SJSA1 (cell line): Measurements from ENCODE around the gene NRXN2. TPM values are rescaled to one million over a fixed set of nuclear protein-coding genes. Genes with fewer than 3 reads are reported as not detected.

ENCODE experiments used
- DNase-seq, 2 experiments: peaks; one replicate each; pipeline ENCODE4 v3.0.0-alpha.2; 2015 to 2020; ENCODE audit warnings: low spot score in 2 of 2, low read depth in 1 of 2
- H3K27ac ChIP-seq: fragments of 250-450 bp; sonication (Bioruptor Pico); 2 replicates; pipeline ENCODE4 v1.5.1; 2020; ENCODE audit warnings: mild to moderate bottlenecking, moderate library complexity
- H3K27me3 ChIP-seq: fragments of 250-450 bp; sonication (Bioruptor Pico); replicated peaks from 2 replicates; pipeline ENCODE4 v1.5.1; 2020; ENCODE audit warnings: mild to moderate bottlenecking, moderate library complexity
- H3K36me3 ChIP-seq: fragments of 250-450 bp; sonication (Bioruptor Pico); 2 replicates; pipeline ENCODE4 v1.5.1; 2020; ENCODE audit warnings: mild to moderate bottlenecking
- H3K4me1 ChIP-seq: fragments of 250-450 bp; sonication (Bioruptor Pico); replicated peaks from 2 replicates; pipeline ENCODE4 v1.6.1; 2021; ENCODE audit warnings: mild to moderate bottlenecking
- H3K4me3 ChIP-seq: fragments of 250-450 bp; sonication (Bioruptor Pico); 2 replicates; pipeline ENCODE4 v1.5.1; 2020; ENCODE audit warnings: mild to moderate bottlenecking
- H3K9me3 ChIP-seq: fragments of 250-450 bp; sonication (Bioruptor Pico); replicated peaks from 2 replicates; pipeline ENCODE4 v1.5.1; 2020; ENCODE audit warnings: mild to moderate bottlenecking
- total RNA-seq: library from RNA; depleted of rRNA; stranded (reverse); fragments of >200 nt; shearing (Covaris generic); gene quantifications from 2 replicates; pipeline ENCODE4 v1.2.3, GENCODE V29; 2014

NRXN2 gene
- total RNA-seq, 1 experiment from 2014 or later = not detected

DNA sequence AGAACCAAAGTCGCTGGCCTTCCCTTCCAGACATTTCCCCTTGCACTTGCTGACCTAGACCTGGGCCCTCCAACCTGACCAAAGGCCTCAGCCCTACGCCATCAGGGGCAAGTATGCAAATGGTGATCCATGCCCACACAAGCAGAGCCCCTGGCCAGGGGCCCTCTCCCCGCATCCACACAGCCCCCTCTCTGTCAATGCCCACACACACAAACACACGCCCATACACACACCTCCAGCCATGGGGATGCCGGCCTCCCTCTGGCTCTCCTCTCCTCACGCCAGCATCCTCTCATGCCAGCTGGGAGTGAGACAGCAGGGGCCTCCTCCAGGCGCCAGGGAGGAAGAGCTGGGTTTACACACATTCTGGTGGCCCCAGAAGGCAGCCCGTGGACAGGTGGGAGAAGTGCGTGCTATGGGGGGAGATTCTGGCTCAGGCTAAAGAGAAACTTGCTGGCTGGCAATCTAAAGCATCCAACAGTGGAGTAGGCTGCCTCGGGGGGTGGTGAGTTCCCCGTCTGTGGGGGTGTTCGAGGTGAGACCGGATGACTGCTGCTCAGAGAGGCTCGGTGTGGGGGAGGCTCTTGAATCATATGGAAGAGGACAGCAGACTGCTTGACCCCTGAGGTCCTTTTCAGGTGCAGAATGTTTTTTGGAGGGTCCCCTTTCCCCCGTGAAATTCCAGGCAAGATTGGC lies 4.8 kb downstream of the NRXN2 start:
- H3K4me3 ChIP-seq = no peak overlapping the region
- peaks cover 2% of the 10 kb centered on the region; the same call in 1 of the 2 replicates for H3K9me3 ChIP-seq
- no peak overlapping the region for H3K27ac ChIP-seq
- peaks cover 8% of the 10 kb centered on the region for H3K4me1 ChIP-seq
- H3K27me3 ChIP-seq = peaks cover 93% of the 10 kb centered on the region
- H3K36me3 ChIP-seq = peaks cover under 1% of the 10 kb centered on the region; the same call in 1 of the 2 replicates
- no peak for DNase-seq

DNA sequence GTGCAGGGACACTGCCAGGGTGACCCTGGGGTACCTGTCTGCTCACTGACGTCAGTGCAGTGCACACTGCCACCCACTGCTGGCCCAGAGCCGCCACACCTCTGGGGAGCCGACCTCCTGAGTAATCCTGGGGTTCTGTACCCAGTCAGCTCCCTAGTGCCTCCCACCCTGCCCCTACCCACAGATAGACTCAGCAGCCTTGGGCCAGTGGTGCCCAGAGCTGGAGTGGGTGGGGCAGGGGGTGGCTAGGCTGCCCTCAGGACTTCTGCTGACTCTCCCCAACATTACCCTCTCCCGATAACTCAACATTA lies 5.8 kb downstream of the NRXN2 start:
- H3K4me1 ChIP-seq = peaks cover 15% of the 10 kb centered on the region
- H3K9me3 ChIP-seq = peaks cover 7% of the 10 kb centered on the region; the same call in 1 of the 2 replicates
- peaks cover 98% of the 10 kb centered on the region for H3K27me3 ChIP-seq
- no peak overlapping the region for H3K4me3 ChIP-seq
- H3K36me3 ChIP-seq = peaks cover 4% of the 10 kb centered on the region; the same call in 1 of the 2 replicates
- no peak for DNase-seq
- H3K27ac ChIP-seq = no peak overlapping the region

DNA sequence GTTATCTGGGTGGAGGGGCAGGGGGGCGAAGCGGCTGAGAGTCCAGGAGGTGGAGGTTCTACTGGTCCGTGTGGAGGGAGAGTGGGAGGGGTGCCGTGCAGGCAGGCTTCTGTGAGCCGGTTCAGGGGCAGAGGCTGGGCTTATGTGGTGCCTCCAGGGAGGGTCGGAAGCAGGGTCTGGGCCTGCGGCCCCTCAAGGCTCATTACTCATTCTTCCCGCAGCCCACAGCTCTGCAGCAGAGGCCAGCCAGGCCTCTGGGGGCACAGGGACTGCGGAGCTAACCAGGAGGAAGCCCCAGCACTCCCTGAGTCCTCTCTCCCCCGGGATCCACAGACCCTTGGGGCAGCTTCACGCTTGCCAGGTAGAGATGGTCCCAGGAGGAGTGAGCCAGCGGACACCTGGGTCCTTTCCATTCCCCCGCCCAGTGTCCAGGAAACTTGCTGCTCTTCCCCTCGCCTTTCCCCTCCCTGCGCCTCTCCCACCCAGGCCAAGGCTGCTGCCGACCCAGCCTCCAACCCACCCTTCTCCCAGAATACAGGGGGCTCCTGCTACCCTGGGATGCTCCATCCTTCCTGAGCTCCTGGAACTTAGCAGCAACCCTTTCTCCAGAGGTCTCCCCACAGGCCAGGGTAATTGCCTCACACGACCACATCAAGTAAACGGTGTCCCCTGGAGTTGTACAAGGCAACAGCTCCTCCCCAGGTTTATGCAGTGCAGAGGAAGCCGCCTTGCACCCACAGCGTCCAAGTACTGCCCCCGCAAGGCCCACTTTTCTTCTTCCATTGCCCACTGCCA lies 6.3 kb downstream of the NRXN2 start:
- Histone ChIP-seq H3K4me1 (peaks cover 15% of the 10 kb centered on the region), H3K36me3 (peaks cover 4% of the 10 kb centered on the region; the same call in 1 of the 2 replicates), H3K27ac (no peak overlapping the region), H3K9me3 (peaks cover 7% of the 10 kb centered on the region; the same call in 1 of the 2 replicates), H3K27me3 (peaks cover 100% of the 10 kb centered on the region), H3K4me3 (no peak overlapping the region)
- DNase-seq = peak in 1 of 2 experiments; percentile 55

DNA sequence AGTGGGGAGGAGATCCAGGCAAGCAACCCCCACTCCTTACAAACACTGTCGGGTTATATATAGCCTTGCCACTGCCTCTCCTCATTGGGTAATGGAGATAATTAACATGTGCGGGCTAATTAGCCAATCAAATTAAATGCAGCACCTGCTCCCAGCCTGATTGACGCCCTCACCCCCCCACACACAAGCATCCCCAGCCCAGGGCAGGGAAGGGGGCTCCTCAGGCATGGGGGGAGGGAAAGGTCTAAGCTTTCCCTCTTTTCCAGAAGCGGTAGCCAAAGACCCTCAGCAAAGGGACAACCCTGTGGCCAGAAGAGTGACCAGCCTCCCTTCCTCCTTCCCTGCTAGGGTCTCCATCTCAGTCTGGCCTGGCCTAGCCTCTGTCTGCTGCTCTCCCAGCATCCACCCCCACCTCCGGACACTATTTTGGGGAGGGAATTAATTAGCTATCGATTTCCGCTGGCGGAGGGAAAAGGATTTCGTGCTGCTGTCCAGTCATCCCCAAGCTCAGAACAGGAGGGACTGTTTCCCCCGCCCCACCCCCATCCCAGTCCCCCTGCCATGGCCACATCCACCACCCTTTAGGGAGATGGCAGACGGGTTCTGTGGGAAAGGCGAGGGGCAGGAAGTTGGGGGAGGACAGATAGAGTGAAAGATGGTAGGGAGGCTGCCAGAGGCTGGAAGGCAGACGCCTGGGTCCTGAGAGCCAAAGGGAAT lies 7.1 kb downstream of the NRXN2 start:
- Histone ChIP-seq H3K27ac (no peak overlapping the region), H3K4me1 (peaks cover 15% of the 10 kb centered on the region), H3K27me3 (peaks cover 100% of the 10 kb centered on the region), H3K4me3 (no peak overlapping the region), H3K36me3 (peaks cover 4% of the 10 kb centered on the region; the same call in 1 of the 2 replicates), H3K9me3 (peaks cover 7% of the 10 kb centered on the region; the same call in 1 of the 2 replicates)
- DNase-seq = no peak

DNA sequence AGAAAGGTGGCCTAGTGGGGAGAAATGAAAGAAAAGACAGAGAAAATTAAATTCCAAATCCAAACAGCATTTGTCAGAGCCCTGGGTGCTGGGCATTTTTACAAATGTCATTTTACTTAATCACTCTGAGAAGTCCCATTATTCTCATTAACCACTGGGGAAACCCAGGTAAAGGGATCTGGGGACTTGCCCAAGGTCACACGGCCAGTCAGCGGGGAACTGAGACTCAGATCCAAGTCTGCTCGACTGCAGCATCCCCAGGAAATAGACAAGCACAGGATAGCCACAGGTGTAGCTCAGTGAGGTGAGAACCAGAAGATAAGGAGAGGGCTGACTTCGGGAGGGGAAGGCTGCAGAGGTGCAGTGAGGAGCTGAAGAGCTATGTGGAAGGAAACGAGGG lies 7.9 kb downstream of the NRXN2 start:
- peaks cover 100% of the 10 kb centered on the region for H3K27me3 ChIP-seq
- H3K4me3 ChIP-seq = no peak overlapping the region
- peaks cover 7% of the 10 kb centered on the region; the same call in 1 of the 2 replicates for H3K9me3 ChIP-seq
- no peak overlapping the region for H3K27ac ChIP-seq
- peaks cover 4% of the 10 kb centered on the region; the same call in 1 of the 2 replicates for H3K36me3 ChIP-seq
- peaks cover 15% of the 10 kb centered on the region for H3K4me1 ChIP-seq
- no peak for DNase-seq

DNA sequence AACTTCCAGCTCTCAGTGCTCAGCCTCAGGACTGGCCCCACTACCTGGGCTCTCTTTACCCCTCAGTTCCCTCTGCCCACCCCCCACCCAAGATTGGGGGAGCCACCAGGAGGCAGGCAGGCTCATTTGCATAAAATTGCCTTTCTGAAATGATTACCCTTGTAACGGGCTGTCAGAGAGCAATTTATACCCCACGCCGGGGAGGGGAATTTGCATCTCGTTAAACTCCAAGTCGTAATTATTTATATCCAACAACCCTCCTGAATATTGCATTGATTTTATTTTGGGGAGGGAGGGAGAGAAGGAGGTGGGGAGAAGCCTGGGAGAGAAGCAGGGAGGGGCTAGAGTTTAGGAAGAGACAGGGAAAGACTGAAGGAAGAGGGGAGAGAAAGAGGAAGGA lies 8.3 kb downstream of the NRXN2 start:
- H3K27me3 ChIP-seq = peaks cover 100% of the 10 kb centered on the region

DNA sequence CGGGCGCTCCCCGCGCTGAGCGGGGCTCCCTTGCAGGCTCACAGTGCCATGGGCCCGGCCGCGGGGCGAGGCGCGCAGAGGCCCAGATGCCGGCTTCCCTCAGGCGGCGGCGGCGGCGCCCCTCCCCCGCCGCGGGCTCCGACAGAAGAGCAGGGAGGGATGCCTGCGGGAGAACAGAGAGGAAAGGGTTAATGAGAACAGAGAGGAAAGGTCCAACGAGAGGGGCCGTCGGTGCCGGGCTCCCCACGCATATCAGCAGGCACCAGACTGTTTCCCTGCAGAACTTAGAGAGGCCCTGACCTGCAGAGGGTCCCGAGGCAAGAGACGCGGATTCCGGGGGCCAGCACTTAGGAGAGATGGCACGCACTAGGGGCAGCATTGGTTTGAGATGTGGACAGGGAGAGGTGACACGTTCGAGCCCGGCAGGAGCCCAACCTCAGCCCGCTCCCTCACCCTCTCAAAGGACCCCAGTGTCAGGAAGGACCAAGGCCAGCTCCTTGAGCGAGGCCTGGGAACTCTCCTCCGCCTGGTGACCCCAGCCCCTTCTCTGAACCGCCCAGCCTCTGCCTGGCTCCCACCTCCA lies 9.1 kb downstream of the NRXN2 start:
- peaks cover 4% of the 10 kb centered on the region; the same call in 1 of the 2 replicates for H3K36me3 ChIP-seq
- H3K4me1 ChIP-seq = peaks cover 15% of the 10 kb centered on the region
- H3K27ac ChIP-seq = no peak overlapping the region
- H3K9me3 ChIP-seq = peaks cover 7% of the 10 kb centered on the region; the same call in 1 of the 2 replicates
- H3K4me3 ChIP-seq = no peak overlapping the region
- peaks cover 97% of the 10 kb centered on the region for H3K27me3 ChIP-seq
- DNase-seq = peak in 1 of 2 experiments; percentile 51

More for the DNA sequence above, 8.3 kb downstream of the NRXN2 start:
- H3K27ac ChIP-seq = no peak overlapping the region
- no peak for DNase-seq
- H3K9me3 ChIP-seq = peaks cover 7% of the 10 kb centered on the region; the same call in 1 of the 2 replicates
- no peak overlapping the region for H3K4me3 ChIP-seq
- peaks cover 15% of the 10 kb centered on the region for H3K4me1 ChIP-seq
- peaks cover 4% of the 10 kb centered on the region; the same call in 1 of the 2 replicates for H3K36me3 ChIP-seq

DNA sequence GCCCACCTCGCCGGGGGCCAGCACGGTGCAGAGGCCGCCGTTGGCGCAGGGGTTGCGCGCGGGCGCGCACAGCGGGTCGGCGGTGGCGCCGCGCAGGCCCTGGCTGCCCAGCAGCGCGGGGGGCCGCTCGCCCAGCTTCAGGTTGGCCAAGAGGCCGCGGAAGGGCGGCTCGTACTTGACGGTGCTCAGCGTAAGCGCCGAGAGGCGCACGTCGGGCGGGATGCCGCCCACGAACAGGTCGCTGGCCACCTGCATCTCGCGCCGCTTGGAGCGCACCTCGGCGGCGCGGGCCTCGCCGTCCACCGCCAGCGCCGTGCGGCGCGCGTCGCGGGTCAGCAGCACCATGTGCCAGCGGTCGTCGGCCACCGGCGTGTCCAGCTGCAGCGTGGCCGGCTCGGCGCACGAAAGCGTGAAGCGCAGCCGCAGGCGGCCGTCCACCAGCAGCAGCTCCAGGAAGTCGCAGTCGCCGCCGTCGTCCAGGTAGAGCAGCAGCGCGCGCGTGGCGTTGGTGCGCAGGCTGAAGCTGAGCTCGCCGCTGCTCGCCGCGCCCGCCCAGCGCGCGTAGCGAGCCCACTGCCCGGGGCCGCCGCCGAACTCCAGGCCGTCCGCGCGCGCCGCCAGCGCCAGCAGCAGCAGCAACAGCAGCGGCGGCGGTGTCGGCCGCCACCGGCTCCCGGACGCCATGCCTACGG lies 9.8 kb downstream of the NRXN2 start:
- H3K9me3 ChIP-seq = peaks cover 7% of the 10 kb centered on the region; the same call in 1 of the 2 replicates
- no peak overlapping the region for H3K27ac ChIP-seq
- no peak for DNase-seq
- H3K4me1 ChIP-seq = peaks cover 15% of the 10 kb centered on the region
- peaks cover 97% of the 10 kb centered on the region for H3K27me3 ChIP-seq
- peaks cover 4% of the 10 kb centered on the region; the same call in 1 of the 2 replicates for H3K36me3 ChIP-seq
- H3K4me3 ChIP-seq = no peak overlapping the region

DNA sequence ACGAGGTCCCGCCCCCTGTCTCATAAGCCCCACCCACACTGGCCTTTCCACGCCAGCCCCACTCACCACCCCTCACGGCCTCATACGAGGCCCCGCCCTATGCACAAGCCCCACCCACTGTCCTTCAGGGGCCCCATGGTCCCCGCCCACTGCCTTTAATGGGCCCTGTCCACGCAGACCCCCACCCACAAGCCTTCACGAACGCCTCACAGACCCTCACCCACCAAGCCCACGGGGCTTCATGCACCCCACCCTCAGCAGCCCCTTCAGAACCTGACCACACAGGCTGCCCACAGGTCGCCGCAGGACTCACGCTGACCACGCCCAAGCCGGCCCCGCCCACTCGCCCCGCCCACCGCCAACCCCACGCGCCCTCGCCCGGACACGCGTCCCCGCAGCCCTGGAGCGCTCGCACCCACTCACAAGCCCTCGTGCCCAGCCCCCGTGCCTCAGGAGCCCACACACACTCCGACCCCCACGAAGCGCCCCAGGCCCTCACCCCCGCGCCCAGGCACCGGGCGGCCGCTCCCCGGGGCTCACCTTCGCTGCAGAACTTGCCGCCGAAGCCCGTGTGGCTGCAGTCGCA lies 10.5 kb downstream of the NRXN2 start:
- no peak overlapping the region for H3K27ac ChIP-seq
- H3K4me1 ChIP-seq = peaks cover 15% of the 10 kb centered on the region
- H3K9me3 ChIP-seq = peaks cover 7% of the 10 kb centered on the region; the same call in 1 of the 2 replicates
- no peak overlapping the region for H3K4me3 ChIP-seq
- H3K36me3 ChIP-seq = peaks cover 4% of the 10 kb centered on the region; the same call in 1 of the 2 replicates
- peak in 1 of 2 experiments; percentile 59 for DNase-seq
- H3K27me3 ChIP-seq = peaks cover 94% of the 10 kb centered on the region

DNA sequence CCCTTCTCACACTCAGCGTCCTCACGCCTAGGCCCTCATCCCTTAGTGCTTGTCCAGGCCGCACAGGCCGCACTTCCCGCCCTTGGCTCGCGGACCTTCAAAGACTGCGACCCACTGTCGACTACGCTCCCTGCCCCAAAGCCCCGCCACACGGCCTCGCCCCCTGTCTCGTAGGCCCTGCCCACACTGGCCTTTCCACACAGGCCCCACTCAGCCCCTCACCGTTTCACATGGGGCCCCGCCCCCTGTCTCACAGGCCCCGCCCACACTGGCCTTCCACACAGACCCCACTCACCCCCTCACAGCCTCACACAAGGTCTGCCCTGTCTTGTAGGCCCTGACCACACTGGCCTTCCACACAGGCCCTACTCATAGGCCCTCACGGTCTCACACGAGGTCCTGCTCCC lies 11.0 kb downstream of the NRXN2 start:
- Histone ChIP-seq H3K27me3 (peaks cover 92% of the 10 kb centered on the region), H3K4me3 (no peak overlapping the region), H3K36me3 (peaks cover 4% of the 10 kb centered on the region; the same call in 1 of the 2 replicates), H3K4me1 (peaks cover 15% of the 10 kb centered on the region), H3K27ac (no peak overlapping the region), H3K9me3 (peaks cover 7% of the 10 kb centered on the region; the same call in 1 of the 2 replicates)
- peak in 1 of 2 experiments; percentile 64 for DNase-seq

DNA sequence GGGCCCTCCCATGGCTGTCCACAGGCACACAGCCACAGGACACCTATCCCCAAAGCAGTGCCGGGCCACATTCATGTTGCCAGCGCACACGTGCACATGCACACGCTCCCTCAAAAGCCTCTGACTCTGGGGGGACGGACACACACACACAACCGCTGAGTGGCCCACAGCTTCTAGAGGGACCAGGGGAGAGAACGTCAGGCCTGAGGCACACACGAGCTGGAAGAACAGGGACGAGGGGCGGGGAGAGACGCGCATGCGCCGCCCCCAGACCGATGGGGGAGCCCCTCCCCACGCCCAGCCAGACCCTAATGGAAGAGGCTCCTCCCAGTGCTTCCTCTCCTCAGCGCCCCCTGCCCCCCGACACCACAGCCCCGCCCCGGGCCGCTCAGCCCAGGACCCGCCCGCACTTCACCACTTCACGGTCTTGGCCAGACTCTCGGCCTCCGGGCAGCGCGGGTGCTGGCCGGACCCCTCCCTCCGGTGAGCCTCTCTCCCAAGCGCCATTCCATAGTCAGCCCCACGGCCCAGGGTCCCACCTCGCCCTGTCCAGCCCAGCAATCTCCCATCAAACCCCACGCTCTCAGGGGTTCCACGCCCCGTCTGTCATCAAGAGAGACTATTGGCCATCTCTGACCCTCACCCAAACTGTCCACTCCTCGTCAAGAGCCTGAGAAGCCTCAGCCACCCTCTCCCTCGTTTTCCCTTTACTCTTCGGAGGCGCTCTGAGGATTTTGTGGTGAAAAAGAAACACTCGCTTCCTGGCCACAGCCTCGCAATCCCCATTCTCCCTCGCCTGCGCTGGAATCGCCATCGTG lies 11.7 kb downstream of the NRXN2 start:
- Histone ChIP-seq H3K9me3 (peaks cover 7% of the 10 kb centered on the region; the same call in 1 of the 2 replicates), H3K27me3 (peaks cover 89% of the 10 kb centered on the region), H3K4me1 (peaks cover 15% of the 10 kb centered on the region), H3K36me3 (peaks cover 4% of the 10 kb centered on the region; the same call in 1 of the 2 replicates), H3K4me3 (no peak overlapping the region), H3K27ac (no peak overlapping the region)
- DNase-seq = peak in 1 of 2 experiments; percentile 60
